Activated B cell treated with CpG ODN at 0.5 μM for 24 hours (primary cell): ENCODE measurements around the gene PPFIBP1. TPM values are rescaled to one million over a fixed set of nuclear protein-coding genes. Genes with fewer than 3 reads are reported as not detected.

Experiments
- ATAC-seq: fragments of 200-7000 bp; cut with Tn5 transposase; one replicate; pipeline ENCODE4 v1.10.0; 2021; ENCODE audit warnings: low read depth, mild to moderate bottlenecking, moderate library complexity
- CTCF ChIA-PET: fragments of 350-600 bp; sonication (Branson Sonifier 250); formaldehyde crosslinking; loops from one replicate; lab custom pipeline; 2021; ENCODE audit warnings: antibody characterized with exemption; lab: Charles Lee
- POLR2A ChIA-PET: fragments of 350-600 bp; sonication (Branson Sonifier 250); formaldehyde crosslinking; loops from one replicate; lab custom pipeline; 2021; ENCODE audit warnings: antibody characterized with exemption; lab: Charles Lee
- DNase-seq: peaks from one replicate; pipeline ENCODE4 v3.0.0; 2022
- H3K27ac Mint-ChIP-seq: one replicate; pipeline ENCODE4 v1.8.0; 2020; ENCODE audit warnings: mixed read lengths
- H3K27me3 Mint-ChIP-seq: one replicate; pipeline ENCODE4 v1.8.0; 2021; ENCODE audit warnings: mixed read lengths
- H3K36me3 Mint-ChIP-seq: one replicate; pipeline ENCODE4 v1.8.0; 2021; ENCODE audit warnings: low read depth, mixed read lengths
- H3K4me1 Mint-ChIP-seq: one replicate; pipeline ENCODE4 v1.8.0; 2021; ENCODE audit warnings: mixed read lengths
- H3K4me3 Mint-ChIP-seq: one replicate; pipeline ENCODE4 v1.8.0; 2020; ENCODE audit warnings: mild to moderate bottlenecking, mixed read lengths
- H3K9me3 Mint-ChIP-seq: one replicate; pipeline ENCODE4 v1.8.0; 2020; ENCODE audit warnings: mixed read lengths
- CTCF ChIP-seq: fragments of 200-600 bp; IDR thresholded peaks from one replicate; pipeline ENCODE4 v1.8.0; 2022; ENCODE audit warnings: antibody characterized with exemption, mild to moderate bottlenecking
- intact Hi-C: fragments of 100-400 bp; cut with micrococcal nuclease; formaldehyde crosslinking; loops from one replicate; pipeline ENCODE4 v1.15.1; 2024
- total RNA-seq: library from RNA; stranded (reverse); gene quantifications from 2 replicates; pipeline ENCODE4 v1.2.3, GENCODE V29; 2022

Gene PPFIBP1
- total RNA-seq, 1 donor from 2014 or later, result 8.1 TPM

- intact Hi-C loops, result no loop called here
- CTCF ChIA-PET, result no interaction called here
- no peak for ATAC-seq
- Mint-ChIP-seq H3K4me1 (peaks cover 20% of the 10 kb centered on the region), H3K27ac (no peak overlapping the region), H3K36me3 (no peaks in the 10 kb centered on the region), H3K4me3 (no peak overlapping the region), H3K9me3 (no peaks in the 10 kb centered on the region), H3K27me3 (peaks cover 3% of the 10 kb centered on the region)
- POLR2A ChIA-PET, result interaction anchor here (0.6 to 2.6 kb wide), 2 partner anchors 15 to 26 kb away, joined by 3 to 6 read pairs; partner anchors contain the start of gene PPFIBP1
- no peak for TF ChIP-seq CTCF
- DNase-seq, result no peak
Measured at GRCh38 chr12:27549801-27550652, 26.0 kb downstream of the PPFIBP1 start.

- Mint-ChIP-seq H3K27ac (no peak overlapping the region), H3K9me3 (no peaks in the 10 kb centered on the region), H3K4me3 (no peak overlapping the region), H3K27me3 (peaks cover 3% of the 10 kb centered on the region), H3K4me1 (peaks cover 26% of the 10 kb centered on the region), H3K36me3 (no peaks in the 10 kb centered on the region)
- intact Hi-C loops, result no loop called here
- ChIA-PET CTCF (no interaction called here), POLR2A (interaction anchor here (2.6 kb wide), 1 partner anchor 27 kb away, joined by 6 read pairs; the partner anchor contains the start of gene PPFIBP1)
- TF ChIP-seq CTCF, result no peak
- DNase-seq (no peak), ATAC-seq (no peak)
Measured at GRCh38 chr12:27550653-27550975, 26.6 kb downstream of the PPFIBP1 start.

GRCh38 chr12:27551172-27551840 lies 27.3 kb downstream of the PPFIBP1 start:
- ATAC-seq (no peak), DNase-seq (no peak)
- Mint-ChIP-seq H3K4me3 (no peak overlapping the region), H3K27me3 (peaks cover 3% of the 10 kb centered on the region), H3K36me3 (no peaks in the 10 kb centered on the region), H3K27ac (no peak overlapping the region), H3K4me1 (peaks cover 31% of the 10 kb centered on the region), H3K9me3 (no peaks in the 10 kb centered on the region)
- no peak for TF ChIP-seq CTCF
- ChIA-PET POLR2A (interaction anchor here (2.6 kb wide), 1 partner anchor 27 kb away, joined by 6 read pairs; the partner anchor contains the start of gene PPFIBP1), CTCF (no interaction called here)
- intact Hi-C loops, result no loop called here

- H3K4me1 Mint-ChIP-seq, result peaks cover 31% of the 10 kb centered on the region
- intact Hi-C loops, result no loop called here
- no peak overlapping the region for H3K4me3 Mint-ChIP-seq
- ATAC-seq (no peak), DNase-seq (no peak)
- H3K27me3 Mint-ChIP-seq, result peaks cover 3% of the 10 kb centered on the region
- CTCF ChIA-PET, result no interaction called here
- H3K36me3 Mint-ChIP-seq, result no peaks in the 10 kb centered on the region
- POLR2A ChIA-PET, result no interaction called here
- no peaks in the 10 kb centered on the region for H3K9me3 Mint-ChIP-seq
- no peak overlapping the region for H3K27ac Mint-ChIP-seq
- no peak for TF ChIP-seq CTCF
Measured at GRCh38 chr12:27552235-27552634, 28.2 kb downstream of the PPFIBP1 start.

- TF ChIP-seq CTCF, result no peak
- ATAC-seq (peak; percentile 57), DNase-seq (no peak)
- H3K27ac Mint-ChIP-seq, result no peak overlapping the region
- ChIA-PET CTCF (no interaction called here), POLR2A (no interaction called here)
- no peak overlapping the region for H3K4me3 Mint-ChIP-seq
- no peaks in the 10 kb centered on the region for H3K9me3 Mint-ChIP-seq
- H3K36me3 Mint-ChIP-seq, result no peaks in the 10 kb centered on the region
- H3K4me1 Mint-ChIP-seq, result peaks cover 31% of the 10 kb centered on the region
- H3K27me3 Mint-ChIP-seq, result peaks cover 2% of the 10 kb centered on the region
- intact Hi-C loops, result no loop called here
Measured at GRCh38 chr12:27552886-27553560, 29.0 kb downstream of the PPFIBP1 start.
